IMR-90 (cell line): ENCODE results near the gene FARP1.

Source experiments
- BHLHE40 ChIP-seq: fragments of 150-350 bp; IDR thresholded peaks from 2 replicates; pipeline ENCODE4 v1.6.1; 2016; ENCODE audit warnings: mild to moderate bottlenecking, low read depth, low read length
- CEBPB ChIP-seq: IDR thresholded peaks from 2 replicates; pipeline ENCODE4 v1.6.1; 2012; ENCODE audit warnings: low read depth, low read length, improper control_type of control experiment
- MAZ ChIP-seq: IDR thresholded peaks from 2 replicates; pipeline ENCODE4 v1.6.1; 2012; ENCODE audit warnings: low read depth, mild to moderate bottlenecking, low read length, improper control_type of control experiment, moderate library complexity, borderline replicate concordance
- MXI1 ChIP-seq: IDR thresholded peaks from 2 replicates; pipeline ENCODE4 v1.6.1; 2012; ENCODE audit warnings: low read depth, mild to moderate bottlenecking, low read length, moderate library complexity, borderline replicate concordance
- POLR2A ChIP-seq: IDR thresholded peaks from 2 replicates; pipeline ENCODE4 v1.6.1; 2012; ENCODE audit warnings: mild to moderate bottlenecking, low read depth, low read length
- RAD21 ChIP-seq: IDR thresholded peaks from 2 replicates; pipeline ENCODE4 v1.6.1; 2012; ENCODE audit warnings: low read length, improper control_type of control experiment
- RCOR1 ChIP-seq: IDR thresholded peaks from 2 replicates; pipeline ENCODE4 v1.6.1; 2012; ENCODE audit warnings: mild to moderate bottlenecking, low read length, improper control_type of control experiment; ENCODE audit not compliant: insufficient replicate concordance
- TF ChIP-seq, protein P1 (sequence below): conservative IDR thresholded peaks from 2 replicates; pipeline ENCODE4 v1.5.1; 2012; ENCODE audit warnings: mild to moderate bottlenecking, low read depth, low read length, improper control_type of control experiment

GRCh38 chr13:98448642-98448928, 305.7 kb downstream of the FARP1 start:
- TF ChIP-seq, protein P1, sequence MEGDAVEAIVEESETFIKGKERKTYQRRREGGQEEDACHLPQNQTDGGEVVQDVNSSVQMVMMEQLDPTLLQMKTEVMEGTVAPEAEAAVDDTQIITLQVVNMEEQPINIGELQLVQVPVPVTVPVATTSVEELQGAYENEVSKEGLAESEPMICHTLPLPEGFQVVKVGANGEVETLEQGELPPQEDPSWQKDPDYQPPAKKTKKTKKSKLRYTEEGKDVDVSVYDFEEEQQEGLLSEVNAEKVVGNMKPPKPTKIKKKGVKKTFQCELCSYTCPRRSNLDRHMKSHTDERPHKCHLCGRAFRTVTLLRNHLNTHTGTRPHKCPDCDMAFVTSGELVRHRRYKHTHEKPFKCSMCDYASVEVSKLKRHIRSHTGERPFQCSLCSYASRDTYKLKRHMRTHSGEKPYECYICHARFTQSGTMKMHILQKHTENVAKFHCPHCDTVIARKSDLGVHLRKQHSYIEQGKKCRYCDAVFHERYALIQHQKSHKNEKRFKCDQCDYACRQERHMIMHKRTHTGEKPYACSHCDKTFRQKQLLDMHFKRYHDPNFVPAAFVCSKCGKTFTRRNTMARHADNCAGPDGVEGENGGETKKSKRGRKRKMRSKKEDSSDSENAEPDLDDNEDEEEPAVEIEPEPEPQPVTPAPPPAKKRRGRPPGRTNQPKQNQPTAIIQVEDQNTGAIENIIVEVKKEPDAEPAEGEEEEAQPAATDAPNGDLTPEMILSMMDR = no peak
- TF ChIP-seq MXI1 (no peak), BHLHE40 (no peak), RAD21 (no peak), POLR2A (no peak), RCOR1 (no peak), MAZ (no peak), CEBPB (no peak)
